TTC549 (cell line): Measurements from ENCODE around the gene WBP1L.
"Not testable (repeated sequence)": the region's sequence is repeated elsewhere in the genome, so short reads cannot be mapped to it uniquely, and the experiment has no call there.

Experiments used
- FAIRE-seq: peaks from 2 replicates; lab custom pipeline; 2012; peaks lifted over from hg19 to GRCh38; lab: Jason Lieb, UNC

Gene WBP1L

DNA sequence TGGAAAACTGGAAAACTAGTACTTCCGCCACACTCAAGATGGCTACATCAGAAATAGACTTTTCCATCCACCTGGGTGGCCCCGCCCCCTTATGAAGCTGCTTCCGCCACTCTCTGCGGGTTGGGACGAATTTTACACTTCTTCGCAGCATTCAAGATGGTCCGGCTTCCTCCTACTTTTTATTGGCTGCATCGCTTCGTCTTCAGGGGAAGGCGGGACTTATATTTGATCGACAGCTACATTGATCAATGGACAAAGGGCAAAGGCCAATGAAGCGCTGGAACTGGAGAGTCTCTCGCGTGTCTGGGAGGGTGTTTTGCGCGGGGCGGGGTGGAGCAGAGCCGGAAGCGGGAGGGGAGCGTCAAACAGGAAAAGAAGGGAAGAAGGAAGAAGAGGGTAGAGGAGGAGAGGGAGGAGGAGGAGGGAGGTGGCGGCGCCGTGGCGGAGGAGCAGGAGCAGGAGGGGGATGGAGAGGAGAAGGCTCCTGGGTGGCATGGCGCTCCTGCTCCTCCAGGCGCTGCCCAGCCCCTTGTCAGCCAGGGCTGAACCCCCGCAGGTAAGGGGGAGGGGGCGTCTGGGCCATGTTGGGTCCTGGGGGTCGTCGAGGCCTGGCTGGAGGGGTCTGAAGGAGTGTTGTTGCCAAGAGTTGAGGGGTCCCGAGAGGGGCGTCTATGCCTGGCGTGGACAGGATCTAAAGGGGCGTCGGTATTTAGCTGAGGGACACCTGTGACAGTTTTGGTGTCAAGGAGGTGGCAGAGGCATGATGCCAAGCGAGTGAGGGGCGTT, at the start of gene WBP1L:
Gene WBP1L (plus strand): TSS at position 361 of the 786 bp plus-strand sequence. CDS start 106 bp downstream, at position 467.
- peak; percentile 97 for FAIRE-seq

DNA sequence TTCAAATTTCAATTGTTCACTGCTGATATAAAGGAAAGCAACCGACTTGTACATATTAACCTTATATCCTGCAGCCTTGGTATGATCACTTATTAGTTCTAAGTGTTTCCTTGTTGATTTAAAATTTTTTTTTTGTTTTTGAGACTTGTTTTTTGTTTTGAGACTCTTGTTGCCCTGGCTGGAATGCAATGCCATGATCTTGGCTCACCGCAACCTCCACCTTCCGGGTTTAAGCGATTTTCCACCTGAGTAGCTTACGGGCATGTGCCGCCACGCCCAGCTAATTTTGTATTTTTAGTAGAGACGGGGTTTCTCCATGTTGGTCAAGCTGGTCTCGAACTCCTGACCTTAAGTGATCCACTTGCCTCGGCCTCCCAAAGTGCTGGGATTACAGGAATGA, 48.3 kb upstream of the WBP1L start:
- FAIRE-seq = not testable (repeated sequence)

DNA sequence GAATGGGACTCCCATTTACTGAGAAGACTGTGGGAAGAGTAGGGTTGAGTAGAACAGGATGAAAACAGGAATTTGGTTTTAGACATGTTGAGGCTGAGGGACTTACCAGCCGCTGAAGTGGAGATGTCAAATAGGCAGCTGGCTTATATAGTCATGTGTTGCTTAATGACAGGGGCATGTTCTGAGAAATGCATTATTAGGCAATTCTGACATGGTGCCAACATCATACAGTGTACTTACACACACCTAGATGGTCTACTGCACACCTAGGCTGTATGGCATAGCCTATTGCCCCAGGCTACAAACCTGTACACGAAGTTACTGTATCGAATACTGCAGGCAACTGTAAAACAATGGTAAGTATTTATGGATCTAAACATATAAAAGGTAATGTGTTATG, 47.0 kb upstream of the WBP1L start:
- no peak for FAIRE-seq

DNA sequence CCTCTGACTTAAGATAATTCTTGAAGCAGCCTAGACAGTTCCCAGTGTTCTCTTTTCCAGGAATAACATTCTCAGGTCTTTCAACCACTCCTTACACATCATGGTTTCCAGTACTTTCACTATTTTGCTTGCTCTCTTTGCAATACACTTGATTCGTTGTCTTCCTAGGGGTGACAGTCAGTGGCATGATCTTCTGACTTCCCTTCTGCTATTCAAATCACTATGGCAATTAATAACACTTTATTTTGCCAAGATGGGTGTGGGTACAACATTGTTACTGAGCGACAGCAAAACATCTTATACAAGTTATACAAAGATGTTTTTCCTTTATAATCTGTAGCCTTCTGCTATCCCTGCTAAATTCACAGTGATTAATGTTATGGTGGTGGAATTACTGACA, 44.9 kb upstream of the WBP1L start:
- FAIRE-seq = no peak

DNA sequence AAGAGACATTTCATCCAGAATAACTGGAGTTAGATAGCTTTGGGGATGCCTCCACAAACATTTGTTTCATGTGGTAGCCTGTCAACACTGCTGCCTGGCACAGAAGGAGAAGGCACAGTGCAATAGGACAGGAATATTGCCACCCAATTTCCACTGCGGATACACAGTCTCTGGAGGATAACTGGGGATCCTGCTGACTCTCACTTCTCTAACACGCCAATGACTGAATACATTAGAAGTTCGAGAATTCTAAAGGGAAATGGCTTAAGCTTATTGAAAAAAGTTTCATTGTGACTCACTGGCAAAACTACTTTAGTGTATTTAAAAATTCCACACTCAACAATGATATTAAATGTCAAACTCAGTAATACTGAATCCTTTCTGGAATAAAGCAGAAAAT, 42.5 kb upstream of the WBP1L start:
- FAIRE-seq = no peak

DNA sequence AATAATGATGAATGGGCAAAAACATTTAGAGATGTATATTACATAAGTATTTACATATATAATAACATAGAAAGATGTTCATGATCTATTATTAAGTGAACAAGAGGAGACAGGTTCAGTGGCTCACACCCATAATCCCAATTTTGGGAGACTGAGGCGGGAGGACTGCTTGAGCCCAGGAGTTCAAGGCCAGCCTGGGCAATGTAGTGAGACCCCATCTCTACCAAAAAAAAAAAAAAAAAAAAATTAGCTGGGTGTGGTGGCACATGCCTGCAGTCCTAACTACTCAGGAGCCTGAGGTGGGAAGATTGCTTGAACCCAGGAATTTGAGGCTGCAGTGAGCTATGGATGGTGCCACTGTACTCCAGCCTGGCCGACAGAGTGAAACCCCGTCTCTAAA, 42.0 kb upstream of the WBP1L start:
- no peak for FAIRE-seq

DNA sequence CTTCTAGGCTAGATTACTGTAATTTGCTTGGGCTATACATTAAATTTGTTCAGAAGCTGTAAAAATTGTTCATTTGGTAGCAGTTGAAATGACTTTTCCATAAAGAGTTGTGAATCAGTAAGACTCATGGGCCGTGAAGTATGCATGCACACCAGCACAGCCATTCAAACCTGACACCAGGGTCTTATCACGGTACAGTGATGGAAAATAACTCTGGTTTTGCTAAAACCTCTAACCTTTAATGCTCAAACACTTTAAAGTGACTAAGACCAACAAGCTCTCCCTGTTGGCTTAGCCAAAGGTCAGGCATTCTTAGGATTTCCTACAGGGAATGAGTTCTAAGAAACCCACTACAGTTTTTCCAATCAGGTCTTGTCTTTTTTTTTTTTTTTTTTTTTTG, 41.0 kb upstream of the WBP1L start:
- FAIRE-seq = no peak

DNA sequence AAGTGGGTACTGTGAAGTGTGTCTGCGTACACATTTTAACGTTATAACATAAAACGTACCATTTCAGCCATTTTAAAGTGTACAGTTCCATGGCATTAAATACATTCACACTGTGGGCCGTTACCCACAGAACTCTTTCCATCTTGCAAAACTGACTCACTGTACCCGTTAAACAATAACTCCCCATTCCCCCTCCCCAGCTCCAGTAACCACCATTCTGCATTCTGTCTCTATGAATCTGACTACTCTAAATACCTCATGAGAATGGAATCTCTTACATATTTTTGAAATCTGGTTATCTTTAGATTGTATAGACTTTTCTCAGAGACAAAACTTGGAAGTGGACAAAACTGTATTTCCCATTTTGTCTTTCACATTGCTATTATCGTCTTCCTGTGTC, 38.8 kb upstream of the WBP1L start:
- FAIRE-seq = no peak

DNA sequence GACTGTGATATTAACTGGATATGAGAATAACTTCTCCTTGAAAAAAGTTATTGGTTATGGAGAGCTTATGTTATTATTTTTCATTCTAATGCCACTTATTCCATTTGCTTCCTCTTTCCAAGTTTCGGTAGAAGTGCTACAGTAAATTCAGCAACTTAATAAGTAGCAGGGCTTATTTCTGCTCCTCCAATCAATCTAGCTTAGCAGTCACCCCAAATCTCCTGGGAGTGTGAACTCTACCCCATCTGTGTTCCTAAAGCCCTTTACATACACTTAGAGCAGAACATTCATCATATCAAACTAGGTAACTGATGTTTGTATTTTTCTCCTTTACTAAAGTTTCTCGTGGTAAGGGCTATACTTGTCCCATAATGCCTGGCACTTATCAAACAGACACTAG, 38.2 kb upstream of the WBP1L start:
- FAIRE-seq = no peak

DNA sequence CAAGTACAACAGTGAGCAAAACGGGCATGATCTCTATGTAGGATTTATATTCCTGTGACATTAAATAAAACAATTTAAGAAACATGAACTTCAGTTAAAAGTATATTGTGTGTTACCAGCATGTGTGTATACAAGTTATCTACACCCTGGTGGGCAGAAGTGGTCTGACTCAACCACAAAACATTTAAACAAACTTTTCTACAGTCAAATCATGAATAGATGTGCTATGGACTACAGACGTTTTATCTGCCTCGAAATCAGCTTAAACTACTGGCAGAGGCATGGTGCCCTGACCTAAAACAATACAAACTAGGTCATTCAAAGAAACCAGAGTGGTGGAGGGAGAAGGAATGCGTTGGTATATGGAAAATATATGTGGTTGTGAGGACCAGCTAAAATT, 33.1 kb upstream of the WBP1L start:
- peak; percentile 93 for FAIRE-seq

DNA sequence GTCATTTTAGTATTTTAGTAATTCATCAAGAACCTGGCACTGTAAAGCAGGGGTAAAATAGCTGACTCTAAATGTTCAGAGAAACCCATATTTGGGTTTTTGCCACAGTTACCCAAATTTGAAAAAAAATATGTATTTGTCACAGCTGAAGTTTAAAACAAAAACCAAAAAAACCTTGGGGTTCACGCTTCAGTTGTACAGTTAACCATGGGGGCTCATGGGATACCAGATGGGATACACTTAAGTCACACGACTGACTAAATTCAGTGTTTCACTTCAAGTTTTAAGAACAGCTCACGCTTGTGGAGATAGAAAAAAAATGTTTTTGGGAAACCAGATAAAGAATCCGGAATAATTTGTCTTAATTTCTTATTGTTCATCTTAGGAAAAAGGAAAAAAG, 31.7 kb upstream of the WBP1L start:
- FAIRE-seq = no peak

DNA sequence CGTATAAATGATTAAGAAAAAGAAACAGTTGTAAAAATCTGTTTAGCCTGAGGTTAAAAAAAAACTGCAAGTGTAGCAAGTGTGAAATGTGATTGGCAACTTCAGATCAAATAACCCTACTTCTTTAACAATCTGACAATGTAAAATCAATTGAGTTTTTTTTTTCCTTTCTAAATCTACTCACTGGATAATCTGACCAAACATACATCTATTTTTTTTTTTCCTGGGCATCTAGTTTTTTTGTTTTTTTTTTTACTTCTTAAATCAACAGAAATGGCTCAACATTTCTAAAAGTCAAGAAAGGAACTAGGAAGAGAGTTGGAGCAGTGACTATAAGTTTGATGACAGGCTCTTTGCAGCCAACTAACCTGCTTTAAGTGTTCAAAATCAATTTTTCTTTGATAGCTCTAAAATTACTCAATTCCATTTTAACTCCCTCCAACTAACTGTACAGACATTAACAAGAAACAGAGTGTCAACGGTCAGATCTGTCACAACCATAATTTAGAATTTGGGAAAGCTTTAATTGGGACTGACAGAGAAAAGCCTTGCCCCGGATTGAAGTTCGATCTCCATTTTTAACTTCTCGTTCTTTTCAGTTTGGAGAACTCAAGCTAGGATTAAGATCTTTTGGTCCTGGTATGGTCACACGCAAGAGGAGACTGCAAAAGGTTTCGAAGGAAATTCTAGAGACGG, 30.8 kb upstream of the WBP1L start:
- peak; percentile 53 for FAIRE-seq

DNA sequence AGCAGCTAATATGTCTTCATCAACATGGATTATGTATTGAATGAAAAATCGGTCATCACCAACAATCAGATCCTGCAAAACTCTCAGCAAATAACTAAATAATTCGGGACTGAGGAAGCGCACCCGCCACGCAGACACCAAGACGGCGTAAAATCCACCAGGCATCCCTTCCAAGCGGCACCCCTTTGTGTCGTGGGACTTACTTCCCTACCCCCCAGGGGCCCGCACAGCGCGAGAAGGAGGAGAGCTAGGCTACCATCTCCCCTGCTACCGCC, 30.3 kb upstream of the WBP1L start:
- FAIRE-seq = no peak

DNA sequence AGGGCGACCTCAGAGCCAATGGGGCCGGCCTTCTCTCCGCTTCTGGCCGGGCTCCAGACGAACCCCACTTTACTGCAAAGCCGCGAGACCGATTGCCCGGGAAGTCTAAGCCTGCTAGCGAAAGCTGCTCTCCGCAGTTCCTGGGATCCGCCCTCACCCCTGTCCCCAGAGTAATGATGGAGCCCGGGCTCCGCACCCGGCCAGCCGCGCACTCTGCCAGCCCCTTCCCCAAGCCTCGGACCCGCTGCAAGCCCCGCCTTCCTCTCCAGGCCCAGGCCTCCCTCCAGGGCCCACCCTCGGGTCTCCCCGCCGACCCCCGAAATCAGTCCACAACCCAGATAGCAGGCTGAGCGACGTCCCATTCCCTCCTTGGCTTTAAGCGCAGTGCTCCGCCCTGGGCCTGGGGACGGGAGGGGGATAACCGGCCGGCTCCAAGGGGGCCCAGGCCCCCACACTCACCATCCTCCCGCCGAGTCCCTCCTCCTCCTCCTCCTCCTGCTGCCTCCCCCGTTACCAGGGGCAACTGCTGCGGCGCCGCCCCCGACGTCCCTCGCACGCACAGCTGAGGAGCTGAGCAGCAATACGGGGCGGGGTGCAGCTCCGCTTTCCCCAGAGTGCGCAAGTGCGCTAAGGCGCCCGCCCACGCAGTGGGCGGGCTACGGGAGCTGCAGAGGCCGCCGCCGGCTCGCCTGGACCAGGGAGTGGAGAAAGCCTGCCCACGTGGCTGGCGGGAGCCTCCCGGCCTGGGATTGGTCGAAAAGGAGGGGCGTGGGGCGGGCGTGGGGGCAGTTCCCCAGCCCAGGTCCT, 29.7 kb upstream of the WBP1L start, which contains the start of gene ARL3:
Gene ARL3 (minus strand): TSS at position 584 of the 807 bp plus-strand sequence. CDS start 122 bp downstream, at position 462.
- FAIRE-seq = peak; percentile 86

DNA sequence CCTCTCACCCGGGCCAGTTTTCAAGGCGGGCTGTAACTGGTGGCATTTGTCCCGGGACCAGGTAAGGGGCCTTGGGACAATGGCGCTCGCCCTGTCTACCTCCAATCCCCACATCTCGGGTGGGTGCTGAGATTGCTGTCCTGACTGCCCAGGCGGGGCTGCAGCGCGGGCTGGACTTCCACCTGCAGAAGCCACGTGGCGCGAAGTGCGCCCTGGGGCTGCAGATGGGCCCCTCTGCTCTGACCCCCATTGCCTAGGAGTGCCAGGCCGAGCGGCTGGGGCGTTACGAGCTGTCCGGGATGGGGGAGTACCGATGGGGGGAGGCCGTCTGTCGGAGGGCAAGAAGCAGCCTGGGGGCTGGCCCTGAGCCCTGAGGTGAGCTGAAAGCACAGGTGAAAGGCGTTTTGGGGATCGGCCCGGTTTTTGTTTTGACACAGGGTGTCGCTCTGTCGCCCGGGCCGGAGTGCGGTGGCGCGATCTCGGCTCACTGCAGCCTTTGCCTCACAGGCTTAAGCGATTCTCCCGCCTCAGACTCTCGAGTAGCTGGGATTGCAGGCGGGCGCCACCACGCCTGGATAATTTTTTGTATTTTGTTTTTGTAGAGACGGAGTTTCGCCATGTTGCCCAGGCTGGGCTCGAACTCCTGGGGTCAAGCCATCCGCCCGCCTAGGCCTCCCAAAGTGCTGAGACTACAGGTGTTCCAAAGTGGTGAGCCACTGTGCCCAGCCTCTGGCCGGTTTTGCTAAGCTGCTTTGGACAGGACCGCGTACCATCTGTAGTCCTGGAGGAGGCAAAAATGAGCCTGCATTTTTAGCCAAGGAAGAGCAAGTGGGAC, 28.9 kb upstream of the WBP1L start, which contains the start of gene SFXN2:
Gene SFXN2 (plus strand): TSS at position 16 of the 835 bp plus-strand sequence. CDS start 12,001 bp downstream, outside the sequence.
- no peak for FAIRE-seq

DNA sequence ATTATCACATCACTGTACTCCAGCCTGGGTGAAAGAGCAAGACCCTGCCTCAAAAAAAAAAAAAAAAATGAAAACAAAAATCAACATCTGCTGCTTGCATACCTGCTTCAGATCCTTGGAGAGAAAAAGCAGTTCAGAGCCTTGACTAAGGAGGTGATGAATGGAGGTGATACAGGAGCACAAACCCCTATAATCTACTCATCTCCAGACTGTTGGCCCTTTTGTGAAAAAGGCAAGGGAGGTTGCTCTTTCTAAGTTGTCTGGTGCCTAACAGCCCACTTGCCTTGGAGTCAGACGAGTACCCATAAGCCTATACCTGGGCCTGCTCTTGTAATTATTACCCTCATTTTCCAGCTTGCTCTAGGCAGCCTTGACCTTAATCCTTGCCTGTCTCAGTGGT, 27.9 kb upstream of the WBP1L start:
- FAIRE-seq = no peak

DNA sequence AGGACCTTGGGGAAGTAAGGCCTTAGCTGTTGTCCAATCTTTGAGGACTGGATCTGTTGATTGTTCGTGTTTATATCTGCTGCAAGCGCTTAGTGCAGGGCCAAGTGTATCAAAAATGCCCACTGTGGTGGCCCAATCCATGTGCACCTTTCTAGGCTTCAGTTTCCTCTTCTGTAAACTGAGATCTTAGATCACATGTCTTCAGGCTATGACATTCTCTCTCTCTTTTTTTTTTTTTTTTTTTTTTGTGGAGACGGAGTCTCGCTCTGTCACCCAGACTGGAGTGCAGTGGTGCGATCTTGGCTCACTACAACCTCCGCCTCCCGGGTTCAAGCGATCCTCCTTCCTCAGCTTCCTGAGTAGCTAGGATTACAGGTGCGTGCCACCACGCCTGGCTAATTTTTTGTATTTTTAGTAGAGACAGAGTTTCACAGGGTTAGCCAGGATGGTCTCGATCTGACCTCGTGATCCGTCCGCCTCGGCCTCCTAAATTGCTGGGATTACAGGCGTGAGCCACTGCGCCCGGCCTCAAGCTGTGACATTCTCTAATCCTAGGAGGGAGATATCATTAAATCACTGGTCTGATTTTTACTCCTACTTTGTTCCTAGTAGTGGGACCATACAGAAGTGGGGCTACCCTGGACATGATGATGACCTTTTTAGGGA, 26.7 kb upstream of the WBP1L start:
- not testable (repeated sequence) for FAIRE-seq

DNA sequence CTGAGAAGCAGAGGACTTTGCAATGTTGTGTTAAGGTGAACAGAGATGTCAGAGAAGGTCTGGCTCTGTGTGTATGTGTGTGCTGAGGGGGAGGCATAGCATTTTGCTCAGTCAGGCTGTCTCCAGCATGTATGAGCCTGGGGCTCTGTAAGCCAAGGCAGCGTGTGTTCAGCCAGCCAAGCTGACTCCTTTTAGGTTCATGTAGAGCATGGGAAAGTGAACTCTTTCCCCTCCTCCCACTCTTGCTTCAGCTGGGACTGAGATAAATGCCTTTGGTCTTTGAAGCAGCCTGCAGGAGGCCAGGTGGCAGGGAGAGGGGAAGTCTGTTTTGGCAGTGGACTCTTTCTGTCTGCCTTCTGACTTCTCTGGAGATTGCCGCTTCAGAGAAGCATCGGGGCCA, 25.5 kb upstream of the WBP1L start:
- no peak for FAIRE-seq

DNA sequence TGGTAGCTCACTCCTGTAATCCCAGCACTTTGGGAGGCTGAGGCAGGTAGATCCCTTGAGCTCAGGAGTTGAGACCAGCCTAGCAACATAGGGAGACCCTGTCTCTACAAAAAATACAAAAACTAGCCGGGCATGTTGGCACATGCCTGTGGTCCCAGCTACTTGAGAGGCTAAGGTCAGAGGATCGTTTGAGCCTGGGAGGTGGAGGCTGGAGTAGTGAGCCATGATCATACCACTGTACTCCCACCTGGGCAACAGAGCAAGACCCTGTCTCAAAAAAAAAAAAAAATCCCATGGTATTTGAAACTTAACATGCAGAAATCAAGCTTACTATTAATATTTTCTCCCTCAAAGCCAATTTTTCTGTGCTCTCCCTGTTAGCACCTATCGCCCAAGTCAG, 23.4 kb upstream of the WBP1L start:
- no peak for FAIRE-seq

DNA sequence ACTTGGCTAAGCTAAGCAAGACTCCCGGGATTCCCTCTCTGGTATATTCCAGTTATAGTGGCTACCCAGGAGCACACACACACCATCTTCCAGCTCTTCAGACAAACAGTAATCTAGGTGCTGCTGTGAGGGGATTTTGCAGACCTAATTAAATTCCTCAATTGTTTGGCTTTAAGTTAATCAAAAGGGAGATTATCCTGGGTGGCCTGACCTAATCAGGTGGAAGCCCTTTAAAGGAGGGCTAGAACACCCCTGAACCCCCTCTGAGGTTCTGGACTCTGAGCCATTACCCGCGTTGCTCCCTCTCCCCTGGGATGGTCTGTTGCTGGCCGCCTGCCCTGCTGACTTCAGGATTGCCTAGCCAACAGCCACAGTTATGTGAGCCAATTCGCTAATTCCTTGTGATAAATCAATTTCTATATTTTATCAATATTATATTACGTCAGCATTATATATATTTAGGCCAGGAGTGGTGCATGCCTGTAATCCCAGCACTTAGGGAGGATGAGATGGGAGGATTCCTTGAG, 22.9 kb upstream of the WBP1L start:
- no peak for FAIRE-seq

DNA sequence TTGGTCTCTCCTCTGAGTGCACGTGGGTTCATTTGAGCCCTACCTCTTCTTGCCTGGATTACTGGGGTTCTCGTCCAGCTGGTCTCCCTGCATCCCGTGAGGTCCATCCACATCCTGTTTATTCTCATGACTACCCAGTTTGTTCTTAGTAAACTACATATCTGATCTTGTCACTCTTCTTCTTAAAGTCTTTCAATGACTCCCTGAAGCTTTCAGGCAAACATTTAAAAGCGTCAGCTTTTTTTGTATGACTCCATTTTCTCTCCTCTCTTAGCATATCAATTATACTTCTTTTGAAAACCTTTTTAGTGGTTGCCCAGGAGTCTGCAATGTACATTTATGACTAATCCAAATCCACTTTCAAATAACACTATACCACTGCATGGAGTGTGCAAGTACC, 21.8 kb upstream of the WBP1L start:
- FAIRE-seq = no peak
